ENCODE data around the gene CENPL.

CENPL gene

DNA sequence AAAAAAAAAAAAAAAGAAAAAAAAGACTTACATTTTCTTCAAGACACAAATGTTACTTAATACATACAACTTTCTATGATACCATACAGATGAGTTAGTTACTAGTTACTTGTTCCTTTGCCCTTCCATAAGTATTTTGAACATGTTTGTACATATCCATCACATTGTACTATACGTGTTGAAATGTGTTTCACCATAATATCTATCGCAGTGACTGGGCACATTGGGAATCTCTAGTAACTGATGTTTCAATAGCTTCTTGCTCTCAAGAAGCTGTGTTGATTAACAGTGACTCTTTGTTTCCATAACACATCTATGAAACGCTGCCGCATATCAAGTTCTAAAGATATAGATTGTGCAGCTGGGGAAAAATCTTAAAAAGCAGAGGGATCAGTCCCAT, 67.0 kb downstream of the CENPL start:
- no peak for DNase-seq

DNA sequence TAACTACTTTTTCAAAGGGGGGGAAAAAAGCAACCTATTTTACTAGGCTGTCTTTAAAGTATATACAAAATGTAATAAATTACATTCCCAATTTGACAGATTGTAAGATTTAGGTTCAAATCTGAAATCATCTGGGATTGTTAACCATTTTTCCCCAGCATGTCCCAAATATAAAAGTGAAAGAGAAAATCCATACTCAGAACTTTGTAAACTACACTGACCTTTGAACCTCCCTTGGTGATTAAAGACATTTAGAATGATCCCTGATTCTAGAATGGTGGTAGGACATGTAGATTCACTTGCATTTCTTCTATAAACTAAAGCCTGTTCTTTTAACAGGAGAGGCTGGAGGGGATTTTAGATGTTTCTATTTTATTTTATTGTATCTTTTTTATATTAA, 70.9 kb downstream of the CENPL start:
- DNase-seq: no peak
